Measurements from ENCODE around the gene ZFP36L2.

DNA sequence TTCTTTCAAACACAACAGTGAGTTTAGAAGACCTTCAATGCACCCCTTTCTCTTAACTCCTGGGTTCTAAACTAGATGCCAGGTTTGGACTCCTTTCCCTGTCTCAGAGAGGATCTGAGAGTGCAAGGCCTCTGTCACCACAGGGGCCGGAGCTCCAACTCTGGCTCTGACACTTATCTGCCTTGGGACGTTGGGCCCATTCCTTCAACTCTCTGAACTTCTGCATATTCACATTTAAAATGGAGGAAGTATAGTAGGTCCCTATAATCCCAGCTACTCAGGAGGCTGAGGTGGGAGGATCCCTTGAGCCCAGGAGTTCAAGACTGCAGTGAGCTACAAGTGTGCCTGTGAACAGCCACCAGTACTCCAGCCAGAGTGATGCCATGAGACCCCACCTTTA lies 44.1 kb upstream of the ZFP36L2 start:
- no peak for TF ChIP-seq POLR2A (IDR thresholded peaks at IDR 0.05)
- TF ChIP-seq CTCF (IDR thresholded peaks at IDR 0.05) = no peak
- TF ChIP-seq EP300 (IDR thresholded peaks at IDR 0.05) = no peak

Measured in tibial nerve (tissue), 4 donors.